Astrocyte of the spinal cord (primary cell): Measurements from ENCODE around the gene NCR3LG1.

Experiments used
- DNase-seq: peaks from one replicate; pipeline ENCODE4 v3.0.0; 2011; ENCODE audit warnings: low read depth, low spot score
- H3K4me3 ChIP-seq: 2 replicates; pipeline ENCODE4 v1.5.1; 2011; ENCODE audit warnings: low read depth, mild to moderate bottlenecking, low read length, moderate library complexity
- CTCF ChIP-seq: IDR thresholded peaks from 2 replicates; pipeline ENCODE4 v1.5.1; 2012; ENCODE audit warnings: low read depth, mild to moderate bottlenecking, low read length, inconsistent platforms
- in situ Hi-C: cut with HindIII; loops from 2 replicates; pipeline ENCODE4 v1.10.0; 2017; ENCODE audit warnings: low sequenced_read_pairs

Gene NCR3LG1

GRCh38 chr11:17396598-17397310 is 45.2 kb downstream of the NCR3LG1 start:
- no peak overlapping the region for H3K4me3 ChIP-seq
- in situ Hi-C loops: no loop called here
- DNase-seq: no peak
- TF ChIP-seq CTCF: no peak

GRCh38 chr11:17397311-17398002 is 45.9 kb downstream of the NCR3LG1 start:
- no peak for TF ChIP-seq CTCF
- in situ Hi-C loops: no loop called here
- DNase-seq: no peak
- H3K4me3 ChIP-seq: no peak overlapping the region

- DNase-seq: no peak
- no peak for TF ChIP-seq CTCF
- no peak overlapping the region for H3K4me3 ChIP-seq
- in situ Hi-C loops: no loop called here
Measured at GRCh38 chr11:17399236-17399635, 47.6 kb downstream of the NCR3LG1 start.

GRCh38 chr11:17400048-17400775 is 48.6 kb downstream of the NCR3LG1 start:
- TF ChIP-seq CTCF: no peak
- in situ Hi-C loops: no loop called here
- no peak overlapping the region for H3K4me3 ChIP-seq
- DNase-seq: no peak

- in situ Hi-C loops: no loop called here
- DNase-seq: no peak
- no peak for TF ChIP-seq CTCF
- H3K4me3 ChIP-seq: no peak overlapping the region
Measured at GRCh38 chr11:17401316-17401715, 49.7 kb downstream of the NCR3LG1 start.

GRCh38 chr11:17401841-17402240 is 50.2 kb downstream of the NCR3LG1 start:
- DNase-seq: no peak
- in situ Hi-C loops: no loop called here
- no peak for TF ChIP-seq CTCF
- H3K4me3 ChIP-seq: no peak overlapping the region
